ENCODE data around the gene IL1RN. TPM values are rescaled to one million over a fixed set of nuclear protein-coding genes. Genes with fewer than 3 reads are reported as not detected.

Gene IL1RN
- total RNA-seq, 1 donor from 2014 or later: not detected

- H3K27ac Mint-ChIP-seq: no peak overlapping the region
- H3K4me1 Mint-ChIP-seq: no peaks in the 10 kb centered on the region
- no peak for TF ChIP-seq CTCF (IDR thresholded peaks at IDR 0.05)
- no peak for TF ChIP-seq EZH2 (IDR thresholded peaks at IDR 0.05)
- no peak for TF ChIP-seq EZH2phosphoT487 (IDR thresholded peaks at IDR 0.05)
- H3F3A ChIP-seq (ENCODE audit: low read depth): no peaks in the 10 kb centered on the region
- H3K4me3 Mint-ChIP-seq: no peak overlapping the region
- H3K36me3 ChIP-seq: no peaks in the 10 kb centered on the region
- no peaks in the 10 kb centered on the region for H4K20me1 ChIP-seq (ENCODE audit: low read depth)
- H3K9me3 Mint-ChIP-seq: no peaks in the 10 kb centered on the region
- H3K27me3 ChIP-seq: peaks cover 37% of the 10 kb centered on the region
- peaks cover 24% of the 10 kb centered on the region for H3K27me3 Mint-ChIP-seq (ENCODE audit: insufficient read depth, low read depth)
- H3K9me3 ChIP-seq (ENCODE audit: low read depth): no peaks in the 10 kb centered on the region
- H3K4me1 ChIP-seq: no peaks in the 10 kb centered on the region
- no peak overlapping the region for H3K27ac ChIP-seq
- H2AFZ ChIP-seq (replicated peaks): no peak overlapping the region
- no peak overlapping the region for H3K4me3 ChIP-seq
- H3K9ac ChIP-seq: no peak overlapping the region
- DNase-seq (ENCODE audit: low spot score): no peak
- H3K79me2 ChIP-seq (ENCODE audit: low read depth): no peaks in the 10 kb centered on the region
- H3K4me2 ChIP-seq: no peak overlapping the region
- no peaks in the 10 kb centered on the region for H3K36me3 Mint-ChIP-seq
Measured at GRCh38 chr2:113079131-113079530, 48.3 kb upstream of the IL1RN start.

- TF ChIP-seq EZH2 (IDR thresholded peaks at IDR 0.05) (no peak), CTCF (IDR thresholded peaks at IDR 0.05) (peak; percentile 78), EZH2phosphoT487 (IDR thresholded peaks at IDR 0.05) (no peak)
- no peak overlapping the region for H3K9ac ChIP-seq
- Mint-ChIP-seq H3K27ac (no peak overlapping the region), H3K4me3 (no peak overlapping the region), H3K9me3 (no peaks in the 10 kb centered on the region), H3K36me3 (no peaks in the 10 kb centered on the region), H3K4me1 (no peaks in the 10 kb centered on the region), H3K27me3 (ENCODE audit: insufficient read depth, low read depth) (peaks cover 21% of the 10 kb centered on the region)
- H3K9me3 ChIP-seq (ENCODE audit: low read depth): no peaks in the 10 kb centered on the region
- no peaks in the 10 kb centered on the region for H3F3A ChIP-seq (ENCODE audit: low read depth)
- no peaks in the 10 kb centered on the region for H4K20me1 ChIP-seq (ENCODE audit: low read depth)
- DNase-seq (ENCODE audit: low spot score): peak; percentile 71
- H3K27me3 ChIP-seq: peaks cover 37% of the 10 kb centered on the region
- H3K27ac ChIP-seq: no peak overlapping the region
- H3K4me1 ChIP-seq: no peaks in the 10 kb centered on the region
- no peak overlapping the region for H2AFZ ChIP-seq (replicated peaks)
- H3K79me2 ChIP-seq (ENCODE audit: low read depth): no peaks in the 10 kb centered on the region
- no peaks in the 10 kb centered on the region for H3K36me3 ChIP-seq
- H3K4me3 ChIP-seq: no peak overlapping the region
- no peak overlapping the region for H3K4me2 ChIP-seq
Measured at GRCh38 chr2:113080134-113080533, 47.3 kb upstream of the IL1RN start.

GRCh38 chr2:113081488-113082210, 45.7 kb upstream of the IL1RN start:
- Histone ChIP-seq H3K9me3 (ENCODE audit: low read depth) (no peaks in the 10 kb centered on the region), H3K27ac (no peak overlapping the region), H3K27me3 (peaks cover 30% of the 10 kb centered on the region), H3K4me3 (no peak overlapping the region), H4K20me1 (ENCODE audit: low read depth) (no peaks in the 10 kb centered on the region), H3K4me1 (no peaks in the 10 kb centered on the region), H3K9ac (no peak overlapping the region), H3F3A (ENCODE audit: low read depth) (no peaks in the 10 kb centered on the region), H3K79me2 (ENCODE audit: low read depth) (no peaks in the 10 kb centered on the region), H3K36me3 (no peaks in the 10 kb centered on the region), H2AFZ (replicated peaks) (no peak overlapping the region), H3K4me2 (no peak overlapping the region)
- no peak for DNase-seq (ENCODE audit: low spot score)
- TF ChIP-seq EZH2 (IDR thresholded peaks at IDR 0.05) (no peak), EZH2phosphoT487 (IDR thresholded peaks at IDR 0.05) (no peak), CTCF (IDR thresholded peaks at IDR 0.05) (no peak)
- no peak overlapping the region for H3K27ac Mint-ChIP-seq
- H3K27me3 Mint-ChIP-seq (ENCODE audit: insufficient read depth, low read depth): peaks cover 15% of the 10 kb centered on the region
- H3K9me3 Mint-ChIP-seq: no peaks in the 10 kb centered on the region
- H3K4me3 Mint-ChIP-seq: no peak overlapping the region
- no peaks in the 10 kb centered on the region for H3K36me3 Mint-ChIP-seq
- H3K4me1 Mint-ChIP-seq: no peaks in the 10 kb centered on the region

Measured in neural progenitor cell (in vitro differentiated cells).